Nephron (organoid): ENCODE measurements around the gene ITK.
A peak's percentile ranks its signal among the peaks of the same experiment; 100 is the strongest.

Source experiments
- H3K27ac Mint-ChIP-seq, 3 experiments: 2 replicates each; pipeline ENCODE4 v1.8.0; 2020; ENCODE audit warnings: mixed read lengths in 3 of 3, mild to moderate bottlenecking in 2 of 3, moderate library complexity in 1 of 3
- H3K27me3 Mint-ChIP-seq: 2 replicates; pipeline ENCODE4 v1.8.0; 2021; ENCODE audit warnings: low read depth, mild to moderate bottlenecking, moderate library complexity, mixed read lengths
- H3K36me3 Mint-ChIP-seq: 2 replicates; pipeline ENCODE4 v1.8.0; 2020; ENCODE audit warnings: low read depth, mixed read lengths
- H3K4me1 Mint-ChIP-seq: 2 replicates; pipeline ENCODE4 v1.8.0; 2020; ENCODE audit warnings: mixed read lengths
- H3K4me3 Mint-ChIP-seq, 3 experiments: 2 replicates each; pipeline ENCODE4 v1.8.0; 2020; ENCODE audit warnings: mild to moderate bottlenecking in 3 of 3, mixed read lengths in 3 of 3, moderate library complexity in 2 of 3
- H3K9me3 Mint-ChIP-seq: 2 replicates; pipeline ENCODE4 v1.8.0; 2020; ENCODE audit warnings: mixed read lengths
- CTCF ChIP-seq, 3 experiments: fragments of 200-600 bp; sonication (generic); IDR thresholded peaks; one replicate each; pipeline ENCODE4 v1.5.0; 2021; ENCODE audit warnings: antibody characterized with exemption in 3 of 3; ENCODE audit not compliant: unreplicated experiment in 3 of 3

Gene ITK

GRCh38 chr5:157290156-157290980 is 109.7 kb downstream of the ITK start:
- TF ChIP-seq CTCF (IDR thresholded peaks at IDR 0.05; ENCODE audit: unreplicated experiment in 3 of 3), result no peak
- Mint-ChIP-seq H3K4me3 (no peak overlapping the region), H3K4me1 (peaks cover 9% of the 10 kb centered on the region), H3K36me3 (peaks cover 23% of the 10 kb centered on the region), H3K27me3 (no peaks in the 10 kb centered on the region), H3K27ac (peak overlapping the region in 1 of 3 experiments; percentile 81), H3K9me3 (no peaks in the 10 kb centered on the region)

- Mint-ChIP-seq H3K27me3 (no peaks in the 10 kb centered on the region), H3K27ac (peak overlapping the region in 2 of 3 experiments; percentile 81 to 85), H3K4me1 (peaks cover 10% of the 10 kb centered on the region), H3K36me3 (peaks cover 25% of the 10 kb centered on the region), H3K4me3 (no peak overlapping the region), H3K9me3 (no peaks in the 10 kb centered on the region)
- no peak for TF ChIP-seq CTCF (IDR thresholded peaks at IDR 0.05; ENCODE audit: unreplicated experiment in 3 of 3)
Observed at GRCh38 chr5:157290981-157291711, 110.5 kb downstream of the ITK start.

GRCh38 chr5:157292599-157292998 is 112.0 kb downstream of the ITK start:
- no peak for TF ChIP-seq CTCF (IDR thresholded peaks at IDR 0.05; ENCODE audit: unreplicated experiment in 3 of 3)
- Mint-ChIP-seq H3K36me3 (peaks cover 31% of the 10 kb centered on the region), H3K9me3 (no peaks in the 10 kb centered on the region), H3K27ac (no peak overlapping the region), H3K27me3 (no peaks in the 10 kb centered on the region), H3K4me3 (no peak overlapping the region), H3K4me1 (peaks cover 10% of the 10 kb centered on the region)

- H3K27ac Mint-ChIP-seq, result no peak overlapping the region
Observed at GRCh38 chr5:157294407-157295091, 113.9 kb downstream of the ITK start.

GRCh38 chr5:157295247-157295646 is 114.6 kb downstream of the ITK start:
- Mint-ChIP-seq H3K27ac (peak overlapping the region; percentile 75 to 83 (median 81)), H3K4me1 (peaks cover 10% of the 10 kb centered on the region), H3K9me3 (peaks cover 3% of the 10 kb centered on the region), H3K27me3 (no peaks in the 10 kb centered on the region), H3K4me3 (no peak overlapping the region), H3K36me3 (peaks cover 36% of the 10 kb centered on the region)
- no peak for TF ChIP-seq CTCF (IDR thresholded peaks at IDR 0.05; ENCODE audit: unreplicated experiment in 3 of 3)

More at GRCh38 chr5:157294407-157295091, 113.9 kb downstream of the ITK start:
- no peak for TF ChIP-seq CTCF (IDR thresholded peaks at IDR 0.05; ENCODE audit: unreplicated experiment in 3 of 3)
- peaks cover 10% of the 10 kb centered on the region for H3K4me1 Mint-ChIP-seq
- no peak overlapping the region for H3K4me3 Mint-ChIP-seq
- peaks cover 36% of the 10 kb centered on the region for H3K36me3 Mint-ChIP-seq
- no peaks in the 10 kb centered on the region for H3K27me3 Mint-ChIP-seq
- H3K9me3 Mint-ChIP-seq, result peaks cover 3% of the 10 kb centered on the region
